B cell (primary cell): Measurements from ENCODE around the gene HP1BP3. TPM values are rescaled to one million over a fixed set of nuclear protein-coding genes. Genes with fewer than 3 reads are reported as not detected.

Source experiments
- ATAC-seq: fragments of 200-7000 bp; cut with Tn5 transposase; one replicate; pipeline ENCODE4 v1.10.0; 2021; ENCODE audit warnings: low read depth, mild to moderate bottlenecking, moderate number of reproducible peaks, moderate library complexity
- CTCF ChIA-PET: fragments of 350-600 bp; sonication (Branson Sonifier 250); formaldehyde crosslinking; loops from one replicate; lab custom pipeline; 2021; ENCODE audit warnings: antibody characterized with exemption, inconsistent platforms; lab: Charles Lee
- POLR2A ChIA-PET: fragments of 350-600 bp; sonication (Branson Sonifier 250); formaldehyde crosslinking; loops from one replicate; lab custom pipeline; 2021; ENCODE audit warnings: antibody characterized with exemption; lab: Charles Lee
- DNase-seq: peaks from one replicate; pipeline ENCODE4 v3.0.0; 2013
- H2AFZ ChIP-seq: 2 replicates; pipeline ENCODE4 v1.6.1; 2012; ENCODE audit warnings: mild to moderate bottlenecking, low read depth, low read length; ENCODE audit not compliant: insufficient read depth, poor library complexity, severe bottlenecking
- H3K27ac ChIP-seq, 2 donors: 1 replicate in 1 of 2; 2 replicates in 1 of 2; pipeline ENCODE4 v1.5.1; 2012 to 2013; ENCODE audit warnings: low read length in 2 of 2, mild to moderate bottlenecking in 2 of 2, moderate library complexity in 1 of 2
- H3K27me3 ChIP-seq, 4 experiments: fragments of 200-600 bp in 1 of 4; sonication (generic) in 1 of 4; replicated peaks in 1 of 4; 1 replicate in 2 of 4; 2 replicates in 2 of 4; pipeline versions ENCODE4 v1.6.1 to v1.7.0; 2013 to 2016; ENCODE audit warnings: low read length in 3 of 4, mild to moderate bottlenecking in 2 of 4, mixed read lengths in 1 of 4, moderate library complexity in 1 of 4; ENCODE audit not compliant: insufficient read depth in 4 of 4, control insufficient read depth in 3 of 4; ENCODE audit errors: control extremely low read depth in 1 of 4
- H3K36me3 ChIP-seq, 2 experiments: replicated peaks in 1 of 2; 1 replicate in 1 of 2; 2 replicates in 1 of 2; pipeline versions ENCODE4 v1.6.1 to v1.7.1; 2013; ENCODE audit warnings: low read length in 1 of 2; ENCODE audit not compliant: insufficient read depth in 2 of 2, control insufficient read depth in 1 of 2; ENCODE audit errors: control extremely low read depth in 1 of 2, extremely low read depth in 1 of 2
- H3K4me1 ChIP-seq, 2 donors: fragments of 200-600 bp in 1 of 2; sonication (generic) in 1 of 2; 1 replicate in 1 of 2; 2 replicates in 1 of 2; pipeline versions ENCODE4 v1.5.1 to v1.6.1; 2013 to 2017; ENCODE audit warnings: low read length in 2 of 2; ENCODE audit not compliant: control insufficient read depth in 2 of 2, insufficient read depth in 2 of 2
- H3K4me2 ChIP-seq: replicated peaks from 2 replicates; pipeline ENCODE3; 2012; ENCODE audit warnings: mild to moderate bottlenecking, low read depth, low read length; ENCODE audit not compliant: poor library complexity, severe bottlenecking
- H3K4me3 ChIP-seq, 5 experiments: fragments of 200-600 bp in 1 of 5; sonication (generic) in 1 of 5; 1 replicate in 3 of 5; 2 replicates in 2 of 5; pipeline versions ENCODE4 v1.5.1 to v1.7.0; 2011 to 2016; ENCODE audit warnings: low read length in 4 of 5, mild to moderate bottlenecking in 4 of 5, low read depth in 2 of 5, control low read depth in 1 of 5, moderate library complexity in 1 of 5; ENCODE audit not compliant: insufficient read depth in 1 of 5; ENCODE audit errors: control extremely low read depth in 1 of 5, extremely low read depth in 1 of 5
- H3K79me2 ChIP-seq: fragments of 200-600 bp; sonication (generic); one replicate; pipeline ENCODE4 v1.6.0; 2016; ENCODE audit warnings: low read length; ENCODE audit not compliant: control insufficient read depth, insufficient read depth
- H3K9ac ChIP-seq: fragments of 200-600 bp; sonication (generic); 2 replicates; pipeline ENCODE4 v1.6.1; 2017; ENCODE audit warnings: mild to moderate bottlenecking, low read length, moderate library complexity
- H3K9me3 ChIP-seq, 3 donors: one replicate each; pipeline versions ENCODE4 v1.6.1 to v1.7.1; 2013; ENCODE audit warnings: low read length in 2 of 3; ENCODE audit not compliant: control insufficient read depth in 2 of 3, insufficient read depth in 1 of 3; ENCODE audit errors: control extremely low read depth in 1 of 3
- H4K20me1 ChIP-seq: 2 replicates; pipeline ENCODE4 v1.6.0; 2012; ENCODE audit warnings: mild to moderate bottlenecking, low read length; ENCODE audit not compliant: insufficient read depth, control insufficient read depth, poor library complexity, severe bottlenecking
- H3K27ac Mint-ChIP-seq: one replicate; pipeline ENCODE4 v1.8.0; 2021; ENCODE audit warnings: mixed read lengths
- H3K27me3 Mint-ChIP-seq: one replicate; pipeline ENCODE4 v1.8.0; 2021; ENCODE audit warnings: mixed read lengths
- H3K4me1 Mint-ChIP-seq: one replicate; pipeline ENCODE4 v1.8.0; 2021; ENCODE audit warnings: mixed read lengths
- H3K4me3 Mint-ChIP-seq: one replicate; pipeline ENCODE4 v1.8.0; 2021; ENCODE audit warnings: mixed read lengths
- H3K9me3 Mint-ChIP-seq: one replicate; pipeline ENCODE4 v1.8.0; 2022; ENCODE audit warnings: mixed read lengths; ENCODE audit not compliant: insufficient read depth
- EZH2 ChIP-seq: IDR thresholded peaks from 2 replicates; pipeline ENCODE4 v1.6.1; 2012; ENCODE audit warnings: borderline replicate concordance, low read depth, mild to moderate bottlenecking, moderate library complexity, low read length; ENCODE audit not compliant: insufficient read depth, poor library complexity, severe bottlenecking
- WGBS: methylation state at CpG from one replicate; pipeline ENCODE4 v1.1.5; 2013; ENCODE audit warnings: missing lambda C conversion rate; ENCODE audit not compliant: insufficient coverage; 5-methylcytosine and 5-hydroxymethylcytosine counted together
- intact Hi-C: fragments of 100-400 bp; cut with micrococcal nuclease; formaldehyde crosslinking; loops from one replicate; pipeline ENCODE4 v1.10.0; 2022
- polyA plus RNA-seq: library from polyadenylated mRNA; depleted of rRNA; stranded (reverse); fragments of >200 nt; gene quantifications from 2 replicates; pipeline ENCODE4 v1.2.3, GENCODE V29; 2012
- total RNA-seq, 2 donors: library from RNA; stranded (reverse); fragments of 120-200 nt in 1 of 2; gene quantifications; 1 replicate in 1 of 2; 2 replicates in 1 of 2; pipeline versions ENCODE4 v1.2.3 to v1.2.4, GENCODE V29; 2013 to 2022
- TF ChIP-seq, protein P1 (sequence below): fragments of 200-600 bp; IDR thresholded peaks from one replicate; pipeline ENCODE4 v1.8.0; 2022; ENCODE audit warnings: antibody characterized with exemption, mild to moderate bottlenecking

The HP1BP3 gene
- total and polyA plus RNA-seq, 2 donors (not counting 1 experiment from before 2014, with no cell fraction given), result 147 to 303 TPM

DNA sequence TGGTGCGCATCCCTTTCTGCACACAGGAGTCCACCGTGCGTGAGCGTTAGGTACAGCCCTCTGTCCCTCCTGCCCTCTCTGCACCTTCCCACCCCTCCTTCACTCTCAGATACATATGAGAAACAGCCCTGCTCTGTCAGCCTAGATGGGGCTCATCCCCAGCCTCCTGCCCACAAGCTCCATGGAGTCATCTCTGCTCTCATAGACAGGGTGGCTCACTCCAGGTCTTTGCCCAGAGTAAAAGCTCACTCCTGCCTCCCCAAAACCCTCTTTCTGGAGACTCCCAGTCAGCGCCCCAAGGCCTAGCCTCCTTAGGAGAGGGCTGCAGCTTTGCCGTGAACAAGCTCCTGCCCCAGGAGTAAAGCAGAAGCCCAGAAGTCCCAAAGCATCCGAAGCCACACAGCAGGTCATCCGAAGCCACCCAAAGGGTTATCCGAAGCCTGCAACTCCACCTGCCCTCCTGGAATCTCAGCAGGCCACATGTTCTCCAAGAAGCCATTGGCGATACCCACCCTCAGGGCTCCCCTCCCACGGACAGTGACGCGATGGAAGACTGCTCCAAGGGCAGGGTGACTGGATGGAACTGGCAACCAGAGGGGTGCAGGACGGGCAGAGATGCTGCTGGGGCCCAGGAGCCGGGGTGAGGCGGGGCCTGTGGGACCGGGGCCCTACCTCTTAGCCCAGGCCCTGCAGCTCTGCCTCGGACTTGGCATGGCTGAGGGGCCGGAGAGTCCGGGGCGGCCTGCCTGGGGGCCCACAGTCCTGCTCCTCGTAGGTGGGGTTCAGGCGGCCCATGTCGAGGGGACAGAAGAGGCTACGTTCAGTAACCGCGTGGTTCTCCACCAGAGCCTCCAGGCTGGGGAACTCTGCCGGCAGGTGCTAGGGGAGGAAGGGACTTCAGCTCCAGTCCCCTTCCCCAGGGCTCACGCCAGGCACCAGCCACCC is 65.7 kb downstream of the HP1BP3 start:
- TF ChIP-seq, protein P1, sequence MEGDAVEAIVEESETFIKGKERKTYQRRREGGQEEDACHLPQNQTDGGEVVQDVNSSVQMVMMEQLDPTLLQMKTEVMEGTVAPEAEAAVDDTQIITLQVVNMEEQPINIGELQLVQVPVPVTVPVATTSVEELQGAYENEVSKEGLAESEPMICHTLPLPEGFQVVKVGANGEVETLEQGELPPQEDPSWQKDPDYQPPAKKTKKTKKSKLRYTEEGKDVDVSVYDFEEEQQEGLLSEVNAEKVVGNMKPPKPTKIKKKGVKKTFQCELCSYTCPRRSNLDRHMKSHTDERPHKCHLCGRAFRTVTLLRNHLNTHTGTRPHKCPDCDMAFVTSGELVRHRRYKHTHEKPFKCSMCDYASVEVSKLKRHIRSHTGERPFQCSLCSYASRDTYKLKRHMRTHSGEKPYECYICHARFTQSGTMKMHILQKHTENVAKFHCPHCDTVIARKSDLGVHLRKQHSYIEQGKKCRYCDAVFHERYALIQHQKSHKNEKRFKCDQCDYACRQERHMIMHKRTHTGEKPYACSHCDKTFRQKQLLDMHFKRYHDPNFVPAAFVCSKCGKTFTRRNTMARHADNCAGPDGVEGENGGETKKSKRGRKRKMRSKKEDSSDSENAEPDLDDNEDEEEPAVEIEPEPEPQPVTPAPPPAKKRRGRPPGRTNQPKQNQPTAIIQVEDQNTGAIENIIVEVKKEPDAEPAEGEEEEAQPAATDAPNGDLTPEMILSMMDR, result no peak
- no peak for TF ChIP-seq EZH2
- Mint-ChIP-seq H3K4me3 (no peak overlapping the region), H3K4me1 (peaks cover 10% of the 10 kb centered on the region), H3K9me3 (no peaks in the 10 kb centered on the region), H3K27ac (no peak overlapping the region), H3K27me3 (peaks cover 9% of the 10 kb centered on the region)
- intact Hi-C loops, result no loop called here
- Histone ChIP-seq H3K36me3 (no peaks in the 10 kb centered on the region), H3K4me3 (no peak overlapping the region), H3K79me2 (no peaks in the 10 kb centered on the region), H3K27me3 (peaks cover 0 to 21% (median 8%) of the 10 kb centered on the region in 4 experiments), H4K20me1 (no peaks in the 10 kb centered on the region), H2AFZ (no peak overlapping the region), H3K4me2 (no peak overlapping the region), H3K9me3 (peaks cover 0 to 7% (median 0%) of the 10 kb centered on the region in 3 donors), H3K4me1 (peaks cover 7 to 9% of the 10 kb centered on the region in 2 donors), H3K27ac (no peak overlapping the region), H3K9ac (no peak overlapping the region)
- DNase-seq (no peak), ATAC-seq (no peak)
- WGBS, result 92% methylated on average over 28 of the region's 29 CpGs
- POLR2A ChIA-PET, result no interaction called here
- CTCF ChIA-PET, result no interaction called here

DNA sequence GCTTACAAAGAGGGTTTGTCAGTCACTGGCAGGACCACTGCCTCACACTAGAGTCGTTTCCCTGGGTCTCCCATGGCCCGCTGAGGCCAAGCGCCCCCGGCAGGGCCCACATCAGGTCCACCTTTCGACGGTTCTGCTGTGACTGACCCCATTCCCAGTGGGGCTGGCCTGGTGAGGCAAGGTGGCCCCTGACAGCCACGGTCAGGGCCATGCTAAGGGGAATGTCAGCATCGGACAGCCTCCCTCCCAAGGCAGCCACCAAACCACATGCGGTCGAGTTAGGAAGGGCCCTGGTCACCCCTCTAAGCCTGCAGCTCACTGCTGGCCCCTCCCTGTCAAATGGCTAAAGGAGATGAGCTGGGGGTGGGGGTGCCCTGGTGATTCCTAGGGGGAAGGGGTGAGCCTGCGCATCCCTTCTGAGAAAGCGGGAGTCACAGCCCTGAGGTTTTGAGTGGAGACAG is 66.4 kb downstream of the HP1BP3 start:
- H3K4me3 Mint-ChIP-seq, result no peak overlapping the region
- peak; percentile 14 for DNase-seq

More for the DNA sequence above, 66.4 kb downstream of the HP1BP3 start:
- intact Hi-C loops, result no loop called here
- Histone ChIP-seq H3K4me3 (no peak overlapping the region), H3K27ac (no peak overlapping the region), H3K9me3 (peaks cover 0 to 7% (median 0%) of the 10 kb centered on the region in 3 donors), H3K9ac (no peak overlapping the region), H4K20me1 (no peaks in the 10 kb centered on the region), H3K27me3 (peaks cover 0 to 27% (median 11%) of the 10 kb centered on the region in 4 experiments), H3K79me2 (no peaks in the 10 kb centered on the region), H3K4me2 (no peak overlapping the region), H3K4me1 (peaks cover 7 to 9% of the 10 kb centered on the region in 2 donors), H3K36me3 (no peaks in the 10 kb centered on the region), H2AFZ (no peak overlapping the region)
- WGBS, result 87% methylated on average over 12 of the region's 12 CpGs
- POLR2A ChIA-PET, result no interaction called here
- no peak for ATAC-seq
- no peak overlapping the region for H3K27ac Mint-ChIP-seq
- peaks cover 13% of the 10 kb centered on the region for H3K27me3 Mint-ChIP-seq
- H3K4me1 Mint-ChIP-seq, result peaks cover 10% of the 10 kb centered on the region
- no peak for TF ChIP-seq EZH2
- TF ChIP-seq, protein P1, result no peak
- CTCF ChIA-PET, result interaction anchor here (1.4 kb wide), 1 partner anchor 648 kb away, joined by 3 read pairs; no protein-coding TSS in a partner anchor
- H3K9me3 Mint-ChIP-seq, result no peaks in the 10 kb centered on the region
